ENCODE measurements around the gene TMEM11. TPM values are rescaled to one million over a fixed set of nuclear protein-coding genes. Genes with fewer than 3 reads are reported as not detected.

Gene TMEM11
- total RNA-seq, 5 donors from 2014 or later (not counting 1 experiment from before 2014, with no cell fraction given), result 12.9 to 22.9 (median 20.0) TPM

DNA sequence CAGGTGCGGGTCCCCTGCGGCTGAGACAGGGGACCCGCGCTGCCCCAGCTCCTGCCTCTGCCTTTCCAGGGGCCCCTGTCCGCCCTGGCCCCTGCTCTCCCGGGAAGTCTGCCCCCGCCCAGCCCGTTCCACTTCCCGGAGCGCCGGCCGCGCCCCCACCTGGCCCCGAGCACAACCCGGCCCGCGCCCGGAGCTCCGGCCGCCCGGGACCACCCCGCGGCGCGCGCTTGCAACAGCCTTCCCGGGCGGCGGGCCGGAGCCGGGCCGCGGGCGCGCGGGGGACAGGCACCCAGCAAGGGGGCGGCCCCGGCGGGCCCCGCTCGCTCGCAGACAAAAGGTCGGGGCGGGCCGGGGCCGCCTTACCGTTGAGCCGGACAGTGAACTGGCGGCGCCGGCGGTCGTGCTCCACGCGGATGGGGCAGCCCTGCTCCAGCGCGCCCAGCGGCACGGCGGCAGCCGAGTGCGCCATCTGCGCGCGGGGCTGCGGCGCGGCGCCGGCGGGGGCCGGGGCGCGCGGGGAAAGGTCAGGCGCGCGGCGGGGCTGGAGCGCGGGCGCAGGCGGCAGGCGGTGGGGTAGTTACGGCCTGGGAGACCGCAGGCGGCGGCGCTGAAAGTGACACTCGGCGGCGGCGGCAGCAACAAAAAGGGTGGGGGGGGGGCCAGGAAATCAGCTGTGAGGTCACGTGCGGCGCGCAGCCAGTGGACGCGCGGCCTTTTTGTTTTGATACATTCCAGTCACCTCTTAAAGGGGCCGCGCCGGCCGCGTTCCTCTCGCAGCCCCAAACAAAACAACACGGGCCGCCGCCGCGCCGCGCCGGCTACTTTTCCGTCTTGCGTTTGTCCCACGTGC is 39.1 kb upstream of the TMEM11 start, which contains the start of gene NATD1:
Gene NATD1, minus strand, starts transcription at position 615 of the 850 bp plus-strand sequence. Its CDS starts 146 bp downstream, at position 469.
- no peaks in the 10 kb centered on the region for H3K27me3 ChIP-seq (replicated peaks in 1 of 2; ENCODE audit: control insufficient read depth in 2 of 2, extremely low read depth in 1 of 2, insufficient read depth in 2 of 2, low read length in 1 of 2)
- ChIA-PET POLR2A (interaction anchor here (0.5 to 0.6 kb wide), 3 partner anchors 26 to 131 kb away, joined by 3 read pairs; no protein-coding TSS in a partner anchor), CTCF (interaction anchor here in 1 of 2 donors (0.5 kb wide), 1 partner anchor 125 kb away, joined by 3 read pairs; no protein-coding TSS in a partner anchor)
- H3K27ac Mint-ChIP-seq, result peak within 1 kb of the TSS; percentile 95 to 98
- H3K27me3 Mint-ChIP-seq, result no peaks in the 10 kb centered on the region
- H3K4me1 ChIP-seq (ENCODE audit: control insufficient read depth in 1 of 2, extremely low read depth in 1 of 2, insufficient read depth in 2 of 2, low read length in 2 of 2), result peaks cover 5 to 42% of the 10 kb centered on the region in 2 experiments
- ATAC-seq (replicated peaks in 1 of 4) (peak; percentile 86 to 92 (median 87)), DNase-seq (peak; percentile 63 to 90 (median 77))
- H3K36me3 ChIP-seq (ENCODE audit: control insufficient read depth in 2 of 2, extremely low read depth in 1 of 2, insufficient read depth in 1 of 2, low read length in 1 of 2), result no peaks in the 10 kb centered on the region
- WGBS (ENCODE audit: insufficient coverage), result under 1% methylated on average over 102 of the region's 117 CpGs
- no peaks in the 10 kb centered on the region for H3K36me3 Mint-ChIP-seq
- no peaks in the 10 kb centered on the region for H3K9me3 ChIP-seq
- H3K4me1 Mint-ChIP-seq, result peaks cover 44 to 46% (median 45%) of the 10 kb centered on the region in 3 donors
- peak within 1 kb of the TSS; percentile 87 to 88 (median 88) for H3K4me3 Mint-ChIP-seq
- H3K9me3 Mint-ChIP-seq, result no peaks in the 10 kb centered on the region
- H3K27ac ChIP-seq (ENCODE audit: low read length), result peak within 1 kb of the TSS; percentile 66
- H3K4me3 ChIP-seq (ENCODE audit: control insufficient read depth in 1 of 2, extremely low read depth in 1 of 2, low read length in 1 of 2), result peak within 1 kb of the TSS; percentile 56 to 84

DNA sequence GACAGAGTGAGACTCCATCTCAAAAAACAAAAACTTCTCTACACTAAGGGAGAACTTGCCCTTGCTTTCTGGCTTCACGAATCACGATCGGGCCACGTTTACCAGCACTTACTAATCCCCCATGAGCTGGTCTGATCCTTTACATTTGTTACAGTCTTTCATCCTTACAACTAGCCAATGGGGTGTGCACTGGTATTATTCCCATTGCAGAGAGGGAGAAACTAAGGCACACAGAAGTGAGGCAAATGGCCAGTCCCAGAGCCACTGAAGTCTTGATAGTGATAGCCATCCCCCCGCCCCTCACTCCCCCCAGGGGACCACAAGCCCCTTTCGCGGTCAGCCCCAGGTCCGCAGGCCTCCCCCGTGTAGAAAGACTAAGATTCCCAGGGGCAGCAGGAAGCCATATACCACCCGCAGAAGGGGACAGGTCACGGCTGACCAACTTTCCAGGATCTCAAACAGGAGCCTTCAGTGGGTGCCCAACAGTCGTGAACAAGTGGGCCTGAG is 38.4 kb upstream of the TMEM11 start:
- H3K27me3 Mint-ChIP-seq, result no peaks in the 10 kb centered on the region
- WGBS (ENCODE audit: insufficient coverage), result 55% methylated on average over 7 of the region's 12 CpGs
- H3K9me3 ChIP-seq, result no peaks in the 10 kb centered on the region
- no peak for ATAC-seq (replicated peaks in 1 of 4)
- POLR2A ChIA-PET, result interaction anchor here in 1 of 2 donors (0.6 kb wide), 1 partner anchor 89 kb away, joined by 3 read pairs; no protein-coding TSS in a partner anchor
- peak overlapping the region; percentile 73 to 75 for H3K27ac Mint-ChIP-seq
- H3K36me3 ChIP-seq (ENCODE audit: control insufficient read depth in 2 of 2, extremely low read depth in 1 of 2, insufficient read depth in 1 of 2, low read length in 1 of 2), result no peaks in the 10 kb centered on the region
- CTCF ChIA-PET, result no interaction called here
- peaks cover 42 to 45% (median 44%) of the 10 kb centered on the region in 3 donors for H3K4me1 Mint-ChIP-seq
- peaks cover 4% of the 10 kb centered on the region for H3K36me3 Mint-ChIP-seq
- H3K4me3 Mint-ChIP-seq, result peak overlapping the region; percentile 80 to 87 (median 84)
- no peak for DNase-seq
- H3K9me3 Mint-ChIP-seq, result no peaks in the 10 kb centered on the region
- peak overlapping the region; percentile 46 for H3K4me3 ChIP-seq (ENCODE audit: control insufficient read depth in 1 of 2, extremely low read depth in 1 of 2, low read length in 1 of 2)
- H3K4me1 ChIP-seq (ENCODE audit: control insufficient read depth in 1 of 2, extremely low read depth in 1 of 2, insufficient read depth in 2 of 2, low read length in 2 of 2), result peaks cover 5 to 42% of the 10 kb centered on the region in 2 experiments
- H3K27ac ChIP-seq (ENCODE audit: low read length), result no peak overlapping the region
- H3K27me3 ChIP-seq (replicated peaks in 1 of 2; ENCODE audit: control insufficient read depth in 2 of 2, extremely low read depth in 1 of 2, insufficient read depth in 2 of 2, low read length in 1 of 2), result no peaks in the 10 kb centered on the region

DNA sequence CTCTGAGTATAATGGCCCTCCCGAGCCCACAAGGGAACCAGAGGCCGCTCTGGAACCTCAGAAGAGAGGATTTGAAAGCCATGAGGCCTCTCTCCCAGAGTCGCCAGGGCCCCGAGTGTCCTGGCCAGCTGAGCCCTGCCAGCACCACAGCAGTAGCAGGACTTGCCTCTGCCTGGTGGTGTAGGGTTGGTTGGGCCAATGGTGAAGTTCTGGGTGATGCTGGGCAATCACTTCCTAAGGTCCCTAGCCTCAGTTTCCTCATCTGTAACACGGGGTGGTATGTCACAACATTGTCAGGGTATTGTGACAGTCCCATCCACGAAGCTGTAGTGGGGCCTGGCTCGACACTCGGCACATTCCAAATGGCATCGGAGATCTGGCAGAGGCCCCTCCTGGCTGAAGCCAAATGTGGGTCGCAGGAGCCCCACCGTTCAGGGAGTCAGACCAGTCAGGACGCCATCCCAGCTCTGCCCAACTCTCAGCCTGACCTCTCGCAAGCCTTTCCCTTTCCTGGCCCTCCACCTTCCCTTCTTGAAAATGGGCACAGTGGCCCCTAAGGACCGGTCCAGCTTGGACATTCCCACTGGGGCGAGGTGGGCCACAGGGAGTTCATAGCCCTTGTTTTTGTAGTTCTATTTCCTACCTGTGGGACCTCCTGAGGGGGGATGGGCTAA is 37.5 kb upstream of the TMEM11 start:
- H3K36me3 ChIP-seq (ENCODE audit: control insufficient read depth in 2 of 2, extremely low read depth in 1 of 2, insufficient read depth in 1 of 2, low read length in 1 of 2), result no peaks in the 10 kb centered on the region
- WGBS (ENCODE audit: insufficient coverage), result 85% methylated on average over 11 of the region's 15 CpGs
- no peaks in the 10 kb centered on the region for H3K9me3 Mint-ChIP-seq
- H3K4me3 ChIP-seq (ENCODE audit: control insufficient read depth in 1 of 2, extremely low read depth in 1 of 2, low read length in 1 of 2), result no peak overlapping the region
- H3K4me1 ChIP-seq (ENCODE audit: control insufficient read depth in 1 of 2, extremely low read depth in 1 of 2, insufficient read depth in 2 of 2, low read length in 2 of 2), result peaks cover 5 to 42% of the 10 kb centered on the region in 2 experiments
- no peaks in the 10 kb centered on the region for H3K27me3 ChIP-seq (replicated peaks in 1 of 2; ENCODE audit: control insufficient read depth in 2 of 2, extremely low read depth in 1 of 2, insufficient read depth in 2 of 2, low read length in 1 of 2)
- H3K27me3 Mint-ChIP-seq, result no peaks in the 10 kb centered on the region
- ChIA-PET CTCF (no interaction called here), POLR2A (no interaction called here)
- no peak overlapping the region for H3K27ac ChIP-seq (ENCODE audit: low read length)
- no peaks in the 10 kb centered on the region for H3K9me3 ChIP-seq
- ATAC-seq (replicated peaks in 1 of 4) (no peak), DNase-seq (no peak)
- peak overlapping the region; percentile 80 to 87 (median 84) for H3K4me3 Mint-ChIP-seq
- peak overlapping the region; percentile 73 to 75 for H3K27ac Mint-ChIP-seq
- H3K36me3 Mint-ChIP-seq, result peaks cover 4% of the 10 kb centered on the region
- peaks cover 42 to 45% (median 44%) of the 10 kb centered on the region in 3 donors for H3K4me1 Mint-ChIP-seq

DNA sequence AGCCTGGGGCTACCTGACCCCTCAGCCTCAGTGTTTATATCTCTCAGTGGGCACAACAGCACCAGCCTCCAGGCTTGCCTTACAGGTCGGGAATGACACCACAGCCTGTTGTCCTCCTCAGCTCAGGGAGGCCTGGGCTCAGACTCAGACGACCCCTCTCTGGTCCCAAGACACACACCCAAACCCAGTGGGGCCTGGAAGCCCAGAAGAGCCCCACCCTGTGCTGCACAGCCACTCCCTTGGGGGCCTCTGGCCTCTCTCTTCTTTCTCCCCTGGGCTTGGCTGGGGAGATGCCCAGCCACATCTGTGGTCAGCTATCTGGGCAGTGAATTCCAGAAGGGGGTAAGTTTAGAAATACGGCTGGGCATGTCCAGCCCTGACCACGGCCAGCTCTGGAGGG is 36.9 kb upstream of the TMEM11 start:
- Mint-ChIP-seq H3K36me3 (peaks cover 4% of the 10 kb centered on the region), H3K4me1 (peaks cover 45 to 47% (median 47%) of the 10 kb centered on the region in 3 donors), H3K4me3 (peak overlapping the region in 1 of 3 donors; percentile 22), H3K27me3 (no peaks in the 10 kb centered on the region), H3K9me3 (no peaks in the 10 kb centered on the region), H3K27ac (peak overlapping the region; percentile 59 to 72)
- Histone ChIP-seq H3K36me3 (ENCODE audit: control insufficient read depth in 2 of 2, extremely low read depth in 1 of 2, insufficient read depth in 1 of 2, low read length in 1 of 2) (no peaks in the 10 kb centered on the region), H3K4me3 (ENCODE audit: control insufficient read depth in 1 of 2, extremely low read depth in 1 of 2, low read length in 1 of 2) (no peak overlapping the region), H3K4me1 (ENCODE audit: control insufficient read depth in 1 of 2, extremely low read depth in 1 of 2, insufficient read depth in 2 of 2, low read length in 2 of 2) (peaks cover 5 to 43% of the 10 kb centered on the region in 2 experiments), H3K27me3 (replicated peaks in 1 of 2; ENCODE audit: control insufficient read depth in 2 of 2, extremely low read depth in 1 of 2, insufficient read depth in 2 of 2, low read length in 1 of 2) (no peaks in the 10 kb centered on the region), H3K27ac (ENCODE audit: low read length) (no peak overlapping the region), H3K9me3 (no peaks in the 10 kb centered on the region)
- ChIA-PET POLR2A (no interaction called here), CTCF (no interaction called here)
- 59% methylated on average over 2 of the region's 4 CpGs for WGBS (ENCODE audit: insufficient coverage)
- ATAC-seq (replicated peaks in 1 of 4) (no peak), DNase-seq (no peak)

DNA sequence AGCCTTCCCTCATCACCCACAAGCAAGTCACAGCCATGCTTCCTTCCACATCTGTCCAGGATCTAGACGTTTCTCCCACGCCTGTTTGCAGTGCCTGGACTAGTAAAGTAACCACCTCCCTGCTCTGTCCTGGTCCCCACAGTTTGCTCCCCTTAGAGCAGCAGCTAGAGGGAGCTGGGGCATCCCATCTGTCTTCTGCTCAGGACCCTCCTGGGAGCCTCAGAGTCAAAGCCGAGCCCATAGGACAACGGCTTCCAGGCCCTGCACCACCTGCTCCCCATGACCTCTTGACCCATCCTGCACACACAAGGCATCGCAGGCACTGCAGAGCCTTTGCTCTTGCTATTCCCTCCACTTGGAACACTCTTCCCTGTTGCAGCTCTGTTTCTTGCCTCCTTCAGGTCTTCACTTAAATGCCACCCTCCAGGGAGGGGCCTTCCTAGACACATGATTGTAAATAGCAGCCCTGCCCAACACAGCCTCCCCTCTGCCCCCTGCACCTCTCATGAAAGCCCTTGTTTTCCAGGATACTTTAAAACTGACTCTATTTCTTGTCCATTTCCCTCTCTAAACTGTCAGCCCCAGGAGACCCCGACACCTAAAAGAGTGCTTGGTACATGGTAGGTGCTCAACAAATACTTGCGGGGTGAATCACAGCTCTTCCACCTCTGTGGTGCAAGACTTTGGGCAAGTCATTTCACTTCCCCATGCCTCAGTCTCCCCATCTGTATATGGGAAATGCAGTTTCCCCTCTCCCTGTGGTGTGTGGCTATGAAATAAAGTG is 36.2 kb upstream of the TMEM11 start:
- WGBS (ENCODE audit: insufficient coverage), result 73% methylated on average over 5 of the region's 7 CpGs
- H3K4me1 Mint-ChIP-seq, result peaks cover 49 to 50% (median 50%) of the 10 kb centered on the region in 3 donors

More for the DNA sequence above, 36.2 kb upstream of the TMEM11 start:
- H3K4me3 ChIP-seq (ENCODE audit: control insufficient read depth in 1 of 2, extremely low read depth in 1 of 2, low read length in 1 of 2), result no peak overlapping the region
- peak overlapping the region; percentile 59 to 72 for H3K27ac Mint-ChIP-seq
- H3K27me3 ChIP-seq (replicated peaks in 1 of 2; ENCODE audit: control insufficient read depth in 2 of 2, extremely low read depth in 1 of 2, insufficient read depth in 2 of 2, low read length in 1 of 2), result no peaks in the 10 kb centered on the region
- H3K9me3 ChIP-seq, result no peaks in the 10 kb centered on the region
- no peaks in the 10 kb centered on the region for H3K27me3 Mint-ChIP-seq
- ChIA-PET CTCF (interaction anchor here (0.6 to 0.9 kb wide), 2 partner anchors 29 to 68 kb away, joined by 3 read pairs; no protein-coding TSS in a partner anchor), POLR2A (no interaction called here)
- no peak for ATAC-seq (replicated peaks in 1 of 4)
- peaks cover 5 to 49% of the 10 kb centered on the region in 2 experiments for H3K4me1 ChIP-seq (ENCODE audit: control insufficient read depth in 1 of 2, extremely low read depth in 1 of 2, insufficient read depth in 2 of 2, low read length in 2 of 2)
- H3K4me3 Mint-ChIP-seq, result peak overlapping the region in 1 of 3 donors; percentile 22
- no peaks in the 10 kb centered on the region for H3K36me3 ChIP-seq (ENCODE audit: control insufficient read depth in 2 of 2, extremely low read depth in 1 of 2, insufficient read depth in 1 of 2, low read length in 1 of 2)
- no peak for DNase-seq
- no peaks in the 10 kb centered on the region for H3K9me3 Mint-ChIP-seq
- no peak overlapping the region for H3K27ac ChIP-seq (ENCODE audit: low read length)
- H3K36me3 Mint-ChIP-seq, result peaks cover 4% of the 10 kb centered on the region
